Activated naive CD4-positive, alpha-beta T cell treated with anti-CD3 and anti-CD28 coated beads for 36 hours (primary cell): ENCODE data around the gene ADAM19. TPM values are rescaled to one million over a fixed set of nuclear protein-coding genes. Genes with fewer than 3 reads are reported as not detected.

ENCODE experiments used
- CTCF ChIA-PET: fragments of 350-600 bp; sonication (Branson Sonifier 250); formaldehyde crosslinking; loops from one replicate; lab custom pipeline; 2021; ENCODE audit warnings: antibody characterized with exemption; lab: Charles Lee
- DNase-seq: peaks from one replicate; pipeline ENCODE4 v3.0.0-alpha.2; 2020
- H3K27ac Mint-ChIP-seq: one replicate; pipeline ENCODE4 v1.8.0; 2021; ENCODE audit warnings: mild to moderate bottlenecking, mixed read lengths
- H3K27me3 Mint-ChIP-seq: one replicate; pipeline ENCODE4 v1.8.0; 2021; ENCODE audit warnings: low read depth, mixed read lengths
- H3K36me3 Mint-ChIP-seq: one replicate; pipeline ENCODE4 v1.8.0; 2021; ENCODE audit warnings: low read depth, mixed read lengths
- H3K4me1 Mint-ChIP-seq: one replicate; pipeline ENCODE4 v1.8.0; 2021; ENCODE audit warnings: low read depth, mixed read lengths
- H3K4me3 Mint-ChIP-seq: one replicate; pipeline ENCODE4 v1.8.0; 2021; ENCODE audit warnings: mild to moderate bottlenecking, moderate library complexity, mixed read lengths
- H3K9me3 Mint-ChIP-seq: one replicate; pipeline ENCODE4 v1.8.0; 2021; ENCODE audit warnings: mixed read lengths
- intact Hi-C: fragments of 100-400 bp; cut with micrococcal nuclease; formaldehyde crosslinking; loops from one replicate; pipeline ENCODE4 v1.15.1; 2023
- total RNA-seq, 2 experiments: library from RNA; stranded (reverse); gene quantifications; one replicate each; pipeline ENCODE4 v1.2.3, GENCODE V29; 2021

Gene ADAM19
- total RNA-seq, 2 experiments from 2014 or later: 37.3 to 39.3 TPM

- CTCF ChIA-PET: no interaction called here
- Mint-ChIP-seq H3K4me1 (peaks cover 39% of the 10 kb centered on the region), H3K27ac (no peak overlapping the region), H3K4me3 (no peak overlapping the region), H3K36me3 (peaks cover 4% of the 10 kb centered on the region), H3K9me3 (no peaks in the 10 kb centered on the region), H3K27me3 (no peaks in the 10 kb centered on the region)
- no peak for DNase-seq
- intact Hi-C loops: no loop called here
Observed at GRCh38 chr5:157546456-157547100, 29.0 kb downstream of the ADAM19 start.

GRCh38 chr5:157545610-157546310 is 29.8 kb downstream of the ADAM19 start:
- CTCF ChIA-PET: interaction anchor here (0.6 to 1.0 kb wide), 3 partner anchors 35 to 105 kb away, joined by 3 to 4 read pairs (median 3); no protein-coding TSS in a partner anchor
- peaks cover 4% of the 10 kb centered on the region for H3K36me3 Mint-ChIP-seq
- peaks cover 48% of the 10 kb centered on the region for H3K4me1 Mint-ChIP-seq
- intact Hi-C loops: no loop called here
- no peaks in the 10 kb centered on the region for H3K27me3 Mint-ChIP-seq
- DNase-seq: no peak
- no peak overlapping the region for H3K27ac Mint-ChIP-seq
- no peaks in the 10 kb centered on the region for H3K9me3 Mint-ChIP-seq
- no peak overlapping the region for H3K4me3 Mint-ChIP-seq

GRCh38 chr5:157544623-157544989 is 31.0 kb downstream of the ADAM19 start:
- no peaks in the 10 kb centered on the region for H3K27me3 Mint-ChIP-seq
- H3K9me3 Mint-ChIP-seq: no peaks in the 10 kb centered on the region
- H3K4me3 Mint-ChIP-seq: no peak overlapping the region
- H3K27ac Mint-ChIP-seq: peak overlapping the region; percentile 43
- CTCF ChIA-PET: no interaction called here
- peaks cover 59% of the 10 kb centered on the region for H3K4me1 Mint-ChIP-seq
- peaks cover 4% of the 10 kb centered on the region for H3K36me3 Mint-ChIP-seq
- DNase-seq: no peak
- intact Hi-C loops: no loop called here

GRCh38 chr5:157543825-157544622 is 31.6 kb downstream of the ADAM19 start:
- no peak for DNase-seq

GRCh38 chr5:157542282-157543000 is 33.1 kb downstream of the ADAM19 start:
- H3K4me1 Mint-ChIP-seq: peaks cover 52% of the 10 kb centered on the region
- no peaks in the 10 kb centered on the region for H3K9me3 Mint-ChIP-seq
- no peak overlapping the region for H3K4me3 Mint-ChIP-seq
- no peak for DNase-seq
- H3K27me3 Mint-ChIP-seq: no peaks in the 10 kb centered on the region
- intact Hi-C loops: no loop called here
- CTCF ChIA-PET: interaction anchor here (1.0 kb wide), 1 partner anchor 110 kb away, joined by 5 read pairs; no protein-coding TSS in a partner anchor
- no peaks in the 10 kb centered on the region for H3K36me3 Mint-ChIP-seq
- H3K27ac Mint-ChIP-seq: peak overlapping the region; percentile 6

More at GRCh38 chr5:157543825-157544622, 31.6 kb downstream of the ADAM19 start:
- CTCF ChIA-PET: interaction anchor here (0.5 kb wide), 1 partner anchor 126 kb away, joined by 3 read pairs; no protein-coding TSS in a partner anchor
- no peaks in the 10 kb centered on the region for H3K9me3 Mint-ChIP-seq
- no peaks in the 10 kb centered on the region for H3K27me3 Mint-ChIP-seq
- intact Hi-C loops: no loop called here
- H3K36me3 Mint-ChIP-seq: peaks cover 4% of the 10 kb centered on the region
- H3K27ac Mint-ChIP-seq: peak overlapping the region; percentile 43
- H3K4me3 Mint-ChIP-seq: no peak overlapping the region
- peaks cover 60% of the 10 kb centered on the region for H3K4me1 Mint-ChIP-seq

- H3K27me3 Mint-ChIP-seq: no peaks in the 10 kb centered on the region
- H3K36me3 Mint-ChIP-seq: peaks cover 5% of the 10 kb centered on the region
- H3K4me1 Mint-ChIP-seq: peaks cover 52% of the 10 kb centered on the region
- intact Hi-C loops: loop anchor here (1.0 to 2.0 kb wide), 3 partner anchors 41 to 191 kb away; no protein-coding TSS in a partner anchor
- CTCF ChIA-PET: interaction anchor here (0.6 to 1.7 kb wide), 5 partner anchors 9 to 202 kb away, joined by 3 to 5 read pairs (median 3); no protein-coding TSS in a partner anchor
- DNase-seq: peak; percentile 12
- no peak overlapping the region for H3K27ac Mint-ChIP-seq
- H3K9me3 Mint-ChIP-seq: no peaks in the 10 kb centered on the region
- no peak overlapping the region for H3K4me3 Mint-ChIP-seq
Observed at GRCh38 chr5:157541447-157542118, 34.0 kb downstream of the ADAM19 start.

GRCh38 chr5:157540707-157541446 is 34.7 kb downstream of the ADAM19 start:
- Mint-ChIP-seq H3K27me3 (no peaks in the 10 kb centered on the region), H3K4me1 (peaks cover 50% of the 10 kb centered on the region), H3K4me3 (peak overlapping the region; percentile 8), H3K36me3 (peaks cover 5% of the 10 kb centered on the region), H3K27ac (peak overlapping the region; percentile 66), H3K9me3 (no peaks in the 10 kb centered on the region)
- peak; percentile 63 for DNase-seq
- CTCF ChIA-PET: interaction anchor here (0.6 to 1.7 kb wide), 5 partner anchors 9 to 202 kb away, joined by 3 to 5 read pairs (median 3); no protein-coding TSS in a partner anchor
- intact Hi-C loops: loop anchor here (1.0 to 2.0 kb wide), 6 partner anchors 37 to 190 kb away; no protein-coding TSS in a partner anchor

GRCh38 chr5:157540124-157540523 is 35.5 kb downstream of the ADAM19 start:
- Mint-ChIP-seq H3K27ac (peak overlapping the region; percentile 66), H3K4me3 (no peak overlapping the region), H3K36me3 (peaks cover 5% of the 10 kb centered on the region), H3K4me1 (peaks cover 45% of the 10 kb centered on the region), H3K9me3 (no peaks in the 10 kb centered on the region), H3K27me3 (no peaks in the 10 kb centered on the region)
- CTCF ChIA-PET: interaction anchor here (1.3 kb wide), 1 partner anchor 11 kb away, joined by 3 read pairs; no protein-coding TSS in a partner anchor
- intact Hi-C loops: loop anchor here (1.0 to 2.0 kb wide), 5 partner anchors 38 to 190 kb away; no protein-coding TSS in a partner anchor
- DNase-seq: no peak

GRCh38 chr5:157539503-157540022 is 36.0 kb downstream of the ADAM19 start:
- Mint-ChIP-seq H3K9me3 (no peaks in the 10 kb centered on the region), H3K27ac (peak overlapping the region; percentile 4), H3K4me1 (peaks cover 40% of the 10 kb centered on the region), H3K36me3 (peaks cover 5% of the 10 kb centered on the region), H3K27me3 (no peaks in the 10 kb centered on the region), H3K4me3 (no peak overlapping the region)
- CTCF ChIA-PET: interaction anchor here (1.3 kb wide), 1 partner anchor 11 kb away, joined by 3 read pairs; no protein-coding TSS in a partner anchor
- intact Hi-C loops: loop anchor here (1.0 to 2.0 kb wide), 5 partner anchors 39 to 191 kb away; no protein-coding TSS in a partner anchor
- DNase-seq: peak; percentile 7

GRCh38 chr5:157538311-157538710 is 37.3 kb downstream of the ADAM19 start:
- H3K9me3 Mint-ChIP-seq: no peaks in the 10 kb centered on the region
- H3K4me3 Mint-ChIP-seq: no peak overlapping the region
- H3K27me3 Mint-ChIP-seq: no peaks in the 10 kb centered on the region
- CTCF ChIA-PET: no interaction called here
- peaks cover 32% of the 10 kb centered on the region for H3K4me1 Mint-ChIP-seq
- no peak for DNase-seq
- H3K27ac Mint-ChIP-seq: no peak overlapping the region
- intact Hi-C loops: no loop called here
- H3K36me3 Mint-ChIP-seq: peaks cover 5% of the 10 kb centered on the region
